ENCODE measurements around the gene DCLK1.

DNA sequence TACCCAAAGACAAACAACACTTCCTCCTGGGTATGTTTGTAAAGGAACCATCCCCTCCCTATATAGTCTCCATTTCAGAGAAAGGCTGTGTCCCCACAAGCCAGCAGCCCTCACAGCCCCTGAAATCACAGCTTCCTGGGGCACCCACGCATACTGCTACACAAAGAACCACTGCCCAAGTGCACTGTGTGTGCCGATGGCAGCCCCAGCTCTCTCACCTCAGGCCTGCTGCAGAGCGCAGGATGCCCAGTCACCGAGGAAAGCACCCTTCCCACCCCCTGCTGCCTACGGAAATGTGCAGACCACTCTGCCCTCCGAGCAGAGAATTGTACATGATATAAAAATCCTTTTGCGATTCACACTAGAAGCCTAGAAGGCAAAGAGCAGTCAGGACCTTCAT is 43.7 kb upstream of the DCLK1 start:
- TF ChIP-seq, protein P1, sequence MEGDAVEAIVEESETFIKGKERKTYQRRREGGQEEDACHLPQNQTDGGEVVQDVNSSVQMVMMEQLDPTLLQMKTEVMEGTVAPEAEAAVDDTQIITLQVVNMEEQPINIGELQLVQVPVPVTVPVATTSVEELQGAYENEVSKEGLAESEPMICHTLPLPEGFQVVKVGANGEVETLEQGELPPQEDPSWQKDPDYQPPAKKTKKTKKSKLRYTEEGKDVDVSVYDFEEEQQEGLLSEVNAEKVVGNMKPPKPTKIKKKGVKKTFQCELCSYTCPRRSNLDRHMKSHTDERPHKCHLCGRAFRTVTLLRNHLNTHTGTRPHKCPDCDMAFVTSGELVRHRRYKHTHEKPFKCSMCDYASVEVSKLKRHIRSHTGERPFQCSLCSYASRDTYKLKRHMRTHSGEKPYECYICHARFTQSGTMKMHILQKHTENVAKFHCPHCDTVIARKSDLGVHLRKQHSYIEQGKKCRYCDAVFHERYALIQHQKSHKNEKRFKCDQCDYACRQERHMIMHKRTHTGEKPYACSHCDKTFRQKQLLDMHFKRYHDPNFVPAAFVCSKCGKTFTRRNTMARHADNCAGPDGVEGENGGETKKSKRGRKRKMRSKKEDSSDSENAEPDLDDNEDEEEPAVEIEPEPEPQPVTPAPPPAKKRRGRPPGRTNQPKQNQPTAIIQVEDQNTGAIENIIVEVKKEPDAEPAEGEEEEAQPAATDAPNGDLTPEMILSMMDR (IDR thresholded peaks at IDR 0.05; ENCODE audit: low read depth, low read length, missing input control): no peak
- TF ChIP-seq, protein P2, sequence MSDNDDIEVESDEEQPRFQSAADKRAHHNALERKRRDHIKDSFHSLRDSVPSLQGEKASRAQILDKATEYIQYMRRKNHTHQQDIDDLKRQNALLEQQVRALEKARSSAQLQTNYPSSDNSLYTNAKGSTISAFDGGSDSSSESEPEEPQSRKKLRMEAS (IDR thresholded peaks at IDR 0.05): no peak
- TF ChIP-seq GABPA (IDR thresholded peaks at IDR 0.05 in 1 of 2, conservative IDR thresholded peaks at IDR 0.05 in 1 of 2): no peak
- TF ChIP-seq, protein P3, sequence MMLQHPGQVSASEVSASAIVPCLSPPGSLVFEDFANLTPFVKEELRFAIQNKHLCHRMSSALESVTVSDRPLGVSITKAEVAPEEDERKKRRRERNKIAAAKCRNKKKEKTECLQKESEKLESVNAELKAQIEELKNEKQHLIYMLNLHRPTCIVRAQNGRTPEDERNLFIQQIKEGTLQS (IDR thresholded peaks at IDR 0.05): no peak
- no peak for TF ChIP-seq YY1 (IDR thresholded peaks at IDR 0.05)
- TF ChIP-seq RXRA (IDR thresholded peaks at IDR 0.05): no peak
- TF ChIP-seq JUND (IDR thresholded peaks at IDR 0.05): no peak
- TF ChIP-seq, protein P4, sequence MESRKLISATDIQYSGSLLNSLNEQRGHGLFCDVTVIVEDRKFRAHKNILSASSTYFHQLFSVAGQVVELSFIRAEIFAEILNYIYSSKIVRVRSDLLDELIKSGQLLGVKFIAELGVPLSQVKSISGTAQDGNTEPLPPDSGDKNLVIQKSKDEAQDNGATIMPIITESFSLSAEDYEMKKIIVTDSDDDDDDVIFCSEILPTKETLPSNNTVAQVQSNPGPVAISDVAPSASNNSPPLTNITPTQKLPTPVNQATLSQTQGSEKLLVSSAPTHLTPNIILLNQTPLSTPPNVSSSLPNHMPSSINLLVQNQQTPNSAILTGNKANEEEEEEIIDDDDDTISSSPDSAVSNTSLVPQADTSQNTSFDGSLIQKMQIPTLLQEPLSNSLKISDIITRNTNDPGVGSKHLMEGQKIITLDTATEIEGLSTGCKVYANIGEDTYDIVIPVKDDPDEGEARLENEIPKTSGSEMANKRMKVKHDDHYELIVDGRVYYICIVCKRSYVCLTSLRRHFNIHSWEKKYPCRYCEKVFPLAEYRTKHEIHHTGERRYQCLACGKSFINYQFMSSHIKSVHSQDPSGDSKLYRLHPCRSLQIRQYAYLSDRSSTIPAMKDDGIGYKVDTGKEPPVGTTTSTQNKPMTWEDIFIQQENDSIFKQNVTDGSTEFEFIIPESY (IDR thresholded peaks at IDR 0.05): no peak
- no peak for TF ChIP-seq EGR1 (IDR thresholded peaks at IDR 0.05; ENCODE audit: low read depth in 2 of 2)
